ENCODE measurements around the gene ENG.

The ENG gene

GRCh38 chr9:127785933-127786772 is 68.3 kb downstream of the ENG start, which contains the start of gene CDK9:
Gene CDK9, plus strand, starts transcription at chr9:127786034. Its CDS starts 115 bp downstream, at chr9:127786149.
- H4K20me1 ChIP-seq (ENCODE audit: low read depth, low read length): peaks cover 22% of the 10 kb centered on the region; the same call in 1 of the 2 replicates

GRCh38 chr9:127785023-127785932 is 69.2 kb downstream of the ENG start:
- peaks cover 13% of the 10 kb centered on the region for H3F3A ChIP-seq (ENCODE audit: insufficient read depth)
- peak overlapping the region; percentile 6 for H2AFZ ChIP-seq (ENCODE audit: low read depth, low read length, severe bottlenecking)
- peak overlapping the region; percentile 58 for H3K4me2 ChIP-seq (ENCODE audit: low read depth, low read length, poor library complexity, severe bottlenecking)
- no peaks in the 10 kb centered on the region for H3K9me3 ChIP-seq (ENCODE audit: insufficient read depth, low read length)
- H3K79me2 ChIP-seq (ENCODE audit: insufficient read depth, low read length): peaks cover 43% of the 10 kb centered on the region
- no peaks in the 10 kb centered on the region for H3K27me3 ChIP-seq (ENCODE audit: low read length)
- peak overlapping the region; percentile 96 for H3K4me3 ChIP-seq (ENCODE audit: insufficient read depth, low read length, poor library complexity, severe bottlenecking)
- peaks cover 18% of the 10 kb centered on the region; the same call in 1 of the 2 replicates for H3K36me3 ChIP-seq (ENCODE audit: low read length)
- H3K9me2 ChIP-seq (replicated peaks; ENCODE audit: insufficient read depth, low read length): no peaks in the 10 kb centered on the region
- H3K9ac ChIP-seq (ENCODE audit: low read length): peak overlapping the region; percentile 96
- H4K20me1 ChIP-seq (ENCODE audit: low read depth, low read length): peaks cover 22% of the 10 kb centered on the region; the same call in 1 of the 2 replicates
- TF ChIP-seq EZH2phosphoT487 (conservative IDR thresholded peaks at IDR 0.05; ENCODE audit: low read length): no peak
- TF ChIP-seq CTCF (IDR thresholded peaks at IDR 0.05; ENCODE audit: insufficient read depth, low read length, poor library complexity, severe bottlenecking): peak; percentile 80
- peak overlapping the region; percentile 85 for H3K27ac ChIP-seq (ENCODE audit: low read depth, low read length)

More at GRCh38 chr9:127785933-127786772, 68.3 kb downstream of the ENG start, which contains the start of gene CDK9:
- no peak for TF ChIP-seq CTCF (IDR thresholded peaks at IDR 0.05; ENCODE audit: insufficient read depth, low read length, poor library complexity, severe bottlenecking)
- no peak for TF ChIP-seq EZH2phosphoT487 (conservative IDR thresholded peaks at IDR 0.05; ENCODE audit: low read length)
- Histone ChIP-seq H3K4me2 (ENCODE audit: low read depth, low read length, poor library complexity, severe bottlenecking) (peak within 1 kb of the TSS; percentile 68), H2AFZ (ENCODE audit: low read depth, low read length, severe bottlenecking) (peak within 1 kb of the TSS; percentile 6), H3K27ac (ENCODE audit: low read depth, low read length) (peak within 1 kb of the TSS; percentile 85), H3K79me2 (ENCODE audit: insufficient read depth, low read length) (peaks cover 46% of the 10 kb centered on the region), H3K9me2 (replicated peaks; ENCODE audit: insufficient read depth, low read length) (no peaks in the 10 kb centered on the region), H3K36me3 (ENCODE audit: low read length) (peaks cover 19% of the 10 kb centered on the region; the same call in 1 of the 2 replicates), H3K4me3 (ENCODE audit: insufficient read depth, low read length, poor library complexity, severe bottlenecking) (peak within 1 kb of the TSS; percentile 96), H3F3A (ENCODE audit: insufficient read depth) (peaks cover 11% of the 10 kb centered on the region; the same call in 1 of the 2 replicates), H3K9ac (ENCODE audit: low read length) (peak within 1 kb of the TSS; percentile 96), H3K9me3 (ENCODE audit: insufficient read depth, low read length) (no peaks in the 10 kb centered on the region), H3K27me3 (ENCODE audit: low read length) (no peaks in the 10 kb centered on the region)

- Histone ChIP-seq H3K36me3 (ENCODE audit: low read length) (0 out of 2 replicates have a peak, but pooled peaks cover 7% of the 10 kb centered on the region), H3K9me3 (ENCODE audit: insufficient read depth, low read length) (no peaks in the 10 kb centered on the region), H2AFZ (ENCODE audit: low read depth, low read length, severe bottlenecking) (no peak overlapping the region), H3K4me2 (ENCODE audit: low read depth, low read length, poor library complexity, severe bottlenecking) (peak overlapping the region; percentile 16), H3K27ac (ENCODE audit: low read depth, low read length) (peak overlapping the region; percentile 69), H3K27me3 (ENCODE audit: low read length) (no peaks in the 10 kb centered on the region), H4K20me1 (ENCODE audit: low read depth, low read length) (peaks cover 13% of the 10 kb centered on the region; the same call in 1 of the 2 replicates), H3K79me2 (ENCODE audit: insufficient read depth, low read length) (peaks cover 25% of the 10 kb centered on the region), H3F3A (ENCODE audit: insufficient read depth) (peaks cover 32% of the 10 kb centered on the region), H3K9ac (ENCODE audit: low read length) (peak overlapping the region; percentile 32), H3K4me3 (ENCODE audit: insufficient read depth, low read length, poor library complexity, severe bottlenecking) (no peak overlapping the region), H3K9me2 (replicated peaks; ENCODE audit: insufficient read depth, low read length) (no peaks in the 10 kb centered on the region)
- no peak for TF ChIP-seq CTCF (IDR thresholded peaks at IDR 0.05; ENCODE audit: insufficient read depth, low read length, poor library complexity, severe bottlenecking)
- no peak for TF ChIP-seq EZH2phosphoT487 (conservative IDR thresholded peaks at IDR 0.05; ENCODE audit: low read length)
Measured at GRCh38 chr9:127783111-127784008, 71.1 kb downstream of the ENG start.

All from SU-DHL-6 (cell line).